Measurements from ENCODE around the gene BAHD1.
"Not testable (repeated sequence)": the region's sequence is repeated elsewhere in the genome, so short reads cannot be mapped to it uniquely, and the experiment has no call there.

Gene BAHD1

GRCh38 chr15:40446144-40446543, 5.4 kb downstream of the BAHD1 start:
- no peak for DNase-seq

GRCh38 chr15:40448354-40448753, 7.6 kb downstream of the BAHD1 start:
- no peak for DNase-seq

- no peak for DNase-seq
These were observed 8.5 kb downstream of the BAHD1 start for GRCh38 chr15:40449275-40449674.

- no peak for DNase-seq
These were observed 9.3 kb downstream of the BAHD1 start for GRCh38 chr15:40450047-40450446.

GRCh38 chr15:40451527-40452158, 10.9 kb downstream of the BAHD1 start:
- DNase-seq, result no peak

- DNase-seq, result no peak
These were observed 11.7 kb downstream of the BAHD1 start for GRCh38 chr15:40452296-40453090.

- not testable (repeated sequence) for DNase-seq
These were observed 13.2 kb downstream of the BAHD1 start for GRCh38 chr15:40453941-40454340.

GRCh38 chr15:40454904-40455391, 14.2 kb downstream of the BAHD1 start:
- DNase-seq, result no peak

GRCh38 chr15:40456299-40456712, 15.6 kb downstream of the BAHD1 start:
- no peak for DNase-seq

- DNase-seq, result no peak
These were observed 16.0 kb downstream of the BAHD1 start for GRCh38 chr15:40456738-40457137.

- no peak for DNase-seq
These were observed 18.0 kb downstream of the BAHD1 start for GRCh38 chr15:40458495-40459371.

GRCh38 chr15:40459391-40460015, 18.8 kb downstream of the BAHD1 start:
- no peak for DNase-seq

GRCh38 chr15:40460404-40460803, 19.7 kb downstream of the BAHD1 start:
- no peak for DNase-seq

GRCh38 chr15:40461958-40462357, 21.2 kb downstream of the BAHD1 start:
- DNase-seq, result no peak

- DNase-seq, result no peak
These were observed 22.5 kb downstream of the BAHD1 start for GRCh38 chr15:40463279-40463678.

- no peak for DNase-seq
These were observed 23.3 kb downstream of the BAHD1 start for GRCh38 chr15:40463886-40464545.

- no peak for DNase-seq
These were observed 23.9 kb downstream of the BAHD1 start for GRCh38 chr15:40464595-40465185.

- DNase-seq, result no peak
These were observed 25.2 kb downstream of the BAHD1 start for GRCh38 chr15:40465939-40466338.

- no peak for DNase-seq
These were observed 25.9 kb downstream of the BAHD1 start for GRCh38 chr15:40466426-40467260.

- DNase-seq, result no peak
These were observed 26.5 kb downstream of the BAHD1 start for GRCh38 chr15:40467261-40467615.

GRCh38 chr15:40468898-40469331, 28.2 kb downstream of the BAHD1 start:
- no peak for DNase-seq

Measured in SHP77 treated with DMSO at 0.1 percent for 48 hours (cell line).